GM12875 (cell line): ENCODE results near the gene GPBP1.
A peak's percentile ranks its signal among the peaks of the same experiment; 100 is the strongest.

Experiments
- H3K4me3 ChIP-seq: one replicate; pipeline ENCODE4 v1.5.1; 2011; ENCODE audit warnings: low read depth, low read length, control low read depth
- CTCF ChIP-seq: IDR thresholded peaks from 2 replicates; pipeline ENCODE4 v1.5.1; 2011; ENCODE audit warnings: low read depth, mild to moderate bottlenecking, control low read depth, inconsistent platforms, low read length, moderate library complexity, borderline replicate concordance; ENCODE audit not compliant: insufficient read depth

GPBP1 gene

DNA sequence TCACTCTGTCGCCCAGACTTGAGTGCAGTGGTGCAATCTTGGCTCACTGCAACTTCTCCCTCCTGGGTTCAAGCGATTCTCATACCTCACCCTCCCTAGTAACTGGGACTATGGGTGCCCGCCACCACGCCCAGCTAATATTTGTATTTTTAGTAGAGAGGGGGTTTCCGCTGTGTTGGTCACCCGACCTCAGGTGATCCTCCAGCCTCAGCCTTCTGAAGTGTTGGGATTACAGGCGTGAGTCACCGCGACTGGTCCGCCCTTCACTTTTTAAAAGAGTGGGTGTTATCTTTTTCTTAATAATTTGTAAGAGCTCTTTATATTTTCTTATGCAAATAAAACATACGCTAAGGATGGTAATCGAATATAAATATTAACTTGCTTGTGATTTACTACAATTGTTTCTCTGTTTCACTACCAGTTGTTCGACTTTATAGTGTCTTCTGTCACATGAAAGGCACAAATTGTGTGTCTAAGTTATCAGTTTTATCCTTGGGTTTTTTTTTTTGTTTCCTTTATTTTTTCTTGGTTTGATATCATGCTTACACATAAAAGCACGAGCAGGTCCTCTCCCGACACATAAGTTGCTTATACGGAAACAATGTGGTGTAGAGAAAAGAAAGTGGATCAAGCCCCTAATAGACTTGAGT, 1.9 kb upstream of the GPBP1 start:
- no peak for TF ChIP-seq CTCF
- H3K4me3 ChIP-seq: peak overlapping the region; percentile 91

DNA sequence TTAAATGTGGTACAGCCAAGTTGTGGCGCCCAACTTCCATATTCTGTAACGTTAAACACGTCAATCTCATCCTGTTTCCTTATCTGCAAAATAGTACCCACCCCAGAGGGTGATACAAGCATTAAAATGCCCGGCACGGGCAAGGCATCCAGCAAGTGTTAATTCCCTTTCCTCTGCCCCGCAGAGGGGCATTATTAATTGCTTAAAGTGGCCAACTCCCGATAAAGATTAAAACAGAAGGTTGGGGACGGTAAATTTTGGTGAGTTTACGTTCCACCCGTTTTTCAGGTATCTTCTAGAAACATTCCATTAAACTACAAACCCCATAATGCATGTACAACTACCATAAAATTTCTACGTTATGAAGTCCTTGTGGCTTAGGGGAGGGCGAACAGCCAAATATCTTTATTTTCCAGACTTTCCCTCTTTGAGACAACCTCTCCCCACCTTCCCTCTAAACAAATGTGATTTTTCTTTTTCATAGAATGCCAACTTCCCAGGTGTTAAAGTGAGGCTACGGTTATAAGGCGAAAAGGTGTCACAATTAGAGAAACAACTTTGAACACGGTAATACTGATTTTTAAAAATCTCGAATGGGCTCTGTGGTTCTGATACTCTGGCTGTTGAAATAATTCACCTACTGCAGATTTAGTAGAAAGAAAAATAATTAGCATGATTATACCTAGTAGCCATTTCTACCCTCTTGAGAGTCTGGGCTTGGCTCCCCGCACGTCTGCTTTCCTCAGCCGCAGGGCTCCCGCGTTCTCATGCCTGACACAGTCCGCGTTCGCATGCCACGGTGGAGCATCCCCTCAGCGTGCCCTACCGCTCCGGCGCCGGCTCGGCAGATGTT, 1.2 kb upstream of the GPBP1 start:
- no peak for TF ChIP-seq CTCF
- peak overlapping the region; percentile 91 for H3K4me3 ChIP-seq

DNA sequence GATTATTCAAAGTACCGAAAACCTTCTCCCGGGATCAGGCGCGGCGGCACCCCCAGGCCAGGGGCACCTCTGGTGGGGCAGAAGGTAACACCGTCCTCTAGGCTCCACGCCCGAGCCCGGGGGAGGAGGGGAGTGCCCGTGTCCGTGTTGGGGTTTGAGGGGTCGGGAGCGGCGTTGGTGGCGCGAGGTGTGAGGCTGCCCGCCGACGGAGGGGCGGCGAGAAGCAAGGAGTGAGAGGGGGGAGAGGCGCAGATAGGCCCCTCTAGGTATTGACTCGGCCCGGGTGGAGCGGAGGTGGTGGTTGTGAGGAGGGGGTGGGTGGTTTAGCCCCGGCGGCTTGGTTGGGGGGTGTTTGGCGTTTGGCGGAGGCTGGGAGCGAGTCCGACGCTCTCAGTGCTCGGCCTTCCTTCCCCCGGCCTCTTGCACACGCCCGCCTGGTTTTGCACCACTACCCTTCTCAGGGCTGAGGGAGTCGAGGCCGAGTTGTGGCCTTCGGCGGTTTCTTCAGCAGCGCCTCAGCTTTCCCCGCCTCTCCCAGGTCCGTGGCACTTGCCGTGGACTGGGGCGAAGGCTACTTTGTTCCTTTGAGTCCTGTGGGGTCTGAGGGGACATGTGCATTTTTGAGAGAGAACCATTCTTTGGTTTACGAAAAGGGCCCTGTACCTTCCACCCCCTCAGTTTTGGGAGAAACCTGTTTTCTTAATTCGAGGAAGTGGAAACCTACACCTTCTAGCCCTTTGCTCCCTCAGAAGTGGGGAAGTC, 450 bp downstream of the GPBP1 start:
- peak overlapping the region; percentile 91 for H3K4me3 ChIP-seq
- TF ChIP-seq CTCF: no peak

DNA sequence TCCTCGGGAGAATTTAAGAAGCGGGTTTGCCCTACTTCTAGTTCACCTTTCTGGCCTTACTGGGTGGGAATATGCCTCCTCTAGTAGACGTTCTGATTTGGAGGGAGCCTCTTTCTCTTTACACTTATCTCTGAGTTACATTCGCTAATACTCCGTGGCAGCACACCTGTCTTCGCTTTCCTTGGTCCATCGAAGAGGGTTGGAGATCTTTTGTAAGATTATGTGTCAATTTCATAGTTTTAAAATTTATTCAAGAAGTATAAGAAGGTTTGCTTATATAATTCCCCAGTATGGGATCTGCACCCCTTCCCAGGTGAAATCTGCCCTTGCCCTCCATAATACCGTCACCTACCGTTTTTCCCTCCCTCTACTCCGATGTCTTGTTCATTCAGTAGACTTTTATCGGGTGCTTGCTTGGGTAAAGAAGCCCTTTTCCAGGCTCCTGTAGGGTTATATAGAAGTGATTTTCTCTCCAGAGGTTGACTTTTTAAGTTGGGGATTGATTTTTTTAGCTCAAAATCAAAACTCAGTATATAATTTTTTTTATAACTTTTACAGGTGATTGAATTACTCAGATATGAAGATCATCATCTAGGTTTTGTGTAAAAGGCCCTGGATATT, 1.1 kb downstream of the GPBP1 start:
- H3K4me3 ChIP-seq: peak overlapping the region; percentile 91
- TF ChIP-seq CTCF: no peak

- peak overlapping the region; percentile 38 for H3K4me3 ChIP-seq
- TF ChIP-seq CTCF: no peak
These were observed 1.9 kb downstream of the GPBP1 start for GRCh38 chr5:57175551-57176309.

DNA sequence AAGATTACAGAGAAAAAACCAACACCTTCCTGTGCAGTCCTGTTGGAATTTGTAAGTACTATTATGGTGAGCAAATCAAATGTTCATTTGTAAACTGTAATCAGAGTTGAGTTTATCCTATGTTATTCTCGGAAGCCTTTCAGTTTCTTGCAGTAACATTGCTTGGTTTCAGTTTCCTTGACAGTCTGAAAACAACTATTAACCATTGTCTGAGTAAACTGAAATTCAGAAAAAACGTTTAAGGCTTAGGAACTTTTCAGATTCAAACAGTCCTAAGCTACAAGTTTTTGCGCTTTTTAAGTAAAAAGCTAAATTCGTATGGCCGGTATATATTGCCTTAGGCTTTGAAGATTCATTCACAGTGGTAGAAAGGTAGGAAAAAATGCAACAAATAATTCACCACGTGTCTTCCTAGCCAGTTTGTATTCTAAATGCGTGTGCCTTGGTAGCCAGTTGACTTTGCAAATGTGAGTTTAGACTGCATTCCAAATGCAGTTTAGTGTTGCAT, 2.5 kb downstream of the GPBP1 start:
- no peak for TF ChIP-seq CTCF
- peak overlapping the region; percentile 23 for H3K4me3 ChIP-seq
